NB4 (cell line): ENCODE data around the gene STK10.

ENCODE experiments used
- DNase-seq: peaks from one replicate; pipeline ENCODE4 v3.0.0; 2010; ENCODE audit warnings: low read depth
- H3K4me3 ChIP-seq: one replicate; pipeline ENCODE4 v1.5.1; 2011; ENCODE audit warnings: mild to moderate bottlenecking, low read depth, low read length, moderate library complexity
- CTCF ChIP-seq: IDR thresholded peaks from one replicate; pipeline ENCODE4 v1.5.1; 2012; ENCODE audit warnings: low read depth, low read length
- MAX ChIP-seq: IDR thresholded peaks from 2 replicates; pipeline ENCODE4 v1.6.1; 2011; ENCODE audit warnings: low read depth, low read length
- MYC ChIP-seq: IDR thresholded peaks from 2 replicates; pipeline ENCODE4 v1.6.1; 2011; ENCODE audit warnings: low read depth, low read length
- POLR2A ChIP-seq: IDR thresholded peaks from 2 replicates; pipeline ENCODE4 v1.6.1; 2011; ENCODE audit warnings: mild to moderate bottlenecking; ENCODE audit not compliant: insufficient read length; ENCODE audit errors: extremely low read depth

STK10 gene

GRCh38 chr5:172178301-172178987, 9.6 kb downstream of the STK10 start:
- no peak for TF ChIP-seq MYC
- no peak for TF ChIP-seq CTCF
- no peak for TF ChIP-seq POLR2A
- TF ChIP-seq MAX, result no peak
- H3K4me3 ChIP-seq, result peak overlapping the region; percentile 38
- peak; percentile 50 for DNase-seq

- no peak for DNase-seq
- H3K4me3 ChIP-seq, result no peak overlapping the region
- TF ChIP-seq MAX (no peak), CTCF (no peak), MYC (no peak), POLR2A (no peak)
Observed at GRCh38 chr5:172177176-172177575, 10.8 kb downstream of the STK10 start.

GRCh38 chr5:172175263-172175719, 12.7 kb downstream of the STK10 start:
- peak; percentile 98 for DNase-seq
- peak overlapping the region; percentile 65 for H3K4me3 ChIP-seq

GRCh38 chr5:172173564-172174153, 14.4 kb downstream of the STK10 start:
- DNase-seq, result peak; percentile 88

More at GRCh38 chr5:172175263-172175719, 12.7 kb downstream of the STK10 start:
- TF ChIP-seq POLR2A (peak; percentile 27), CTCF (no peak), MAX (peak; percentile 48), MYC (peak; percentile 71)

GRCh38 chr5:172172912-172173563, 15.0 kb downstream of the STK10 start:
- TF ChIP-seq MAX (no peak), MYC (no peak), POLR2A (no peak), CTCF (no peak)
- no peak overlapping the region for H3K4me3 ChIP-seq
- DNase-seq, result no peak

More at GRCh38 chr5:172173564-172174153, 14.4 kb downstream of the STK10 start:
- no peak for TF ChIP-seq MYC
- no peak for TF ChIP-seq CTCF
- TF ChIP-seq POLR2A, result no peak
- no peak overlapping the region for H3K4me3 ChIP-seq
